ENCODE data around the gene CAMK1G. TPM values are rescaled to one million over a fixed set of nuclear protein-coding genes. Genes with fewer than 3 reads are reported as not detected.

Gene CAMK1G
- total RNA-seq, 1 experiment from 2014 or later = not detected

GRCh38 chr1:209651138-209651587, 67.6 kb downstream of the CAMK1G start:
- CTCF ChIA-PET = interaction anchor here (0.5 to 21.0 kb wide), 20 partner anchors 8 to 212 kb away, joined by 3 to 564 read pairs (median 10); partner anchors contain the start of gene G0S2

GRCh38 chr1:209652121-209652735, 68.7 kb downstream of the CAMK1G start, which contains the start of gene LAMB3:
Gene LAMB3 (minus strand): TSS chr1:209652425. CDS start chr1:209650944, 1,481 bp downstream.
- peak within 1 kb of the TSS; percentile 99 for H3K27ac Mint-ChIP-seq (ENCODE audit: low read depth, unreplicated experiment)
- CTCF ChIA-PET = interaction anchor here (0.5 to 21.0 kb wide), 28 partner anchors 8 to 1432 kb away, joined by 3 to 564 read pairs (median 8); partner anchors contain the start of genes G0S2 and IRF6
- BruUV-seq (replicated peaks) = no TSS peak
- H3K27me3 Mint-ChIP-seq (ENCODE audit: insufficient read depth, unreplicated experiment) = no peaks in the 10 kb centered on the region
- POLR2A ChIA-PET = interaction anchor here (0.6 to 18.4 kb wide), 39 partner anchors 9 to 1844 kb away, joined by 3 to 458 read pairs (median 6); partner anchors contain the start of genes C1orf74, G0S2, HSD11B1 and IRF6
- no peak for TF ChIP-seq CTCF (IDR thresholded peaks at IDR 0.05; ENCODE audit: unreplicated experiment)
- peak; percentile 91 for DNase-seq (ENCODE audit: unreplicated experiment)
- peaks cover 44% of the 10 kb centered on the region for H3K36me3 Mint-ChIP-seq (ENCODE audit: insufficient read depth, unreplicated experiment)
- intact Hi-C loops (cut with micrococcal nuclease) = loop anchor here (1.0 to 10.0 kb wide), 4 partner anchors 21 to 247 kb away; no protein-coding TSS in a partner anchor
- H3K4me3 Mint-ChIP-seq (ENCODE audit: unreplicated experiment) = peak within 1 kb of the TSS; percentile 83
- no peaks in the 10 kb centered on the region for H3K9me3 Mint-ChIP-seq (ENCODE audit: unreplicated experiment)
- H3K4me1 Mint-ChIP-seq (ENCODE audit: insufficient read depth, unreplicated experiment) = peaks cover 80% of the 10 kb centered on the region

More at GRCh38 chr1:209651138-209651587, 67.6 kb downstream of the CAMK1G start:
- intact Hi-C loops (cut with micrococcal nuclease) = loop anchor here (2.0 to 10.0 kb wide), 2 partner anchors 14 to 246 kb away; no protein-coding TSS in a partner anchor
- Mint-ChIP-seq H3K4me3 (ENCODE audit: unreplicated experiment) (peak overlapping the region; percentile 83), H3K27me3 (ENCODE audit: insufficient read depth, unreplicated experiment) (no peaks in the 10 kb centered on the region), H3K36me3 (ENCODE audit: insufficient read depth, unreplicated experiment) (peaks cover 49% of the 10 kb centered on the region), H3K27ac (ENCODE audit: low read depth, unreplicated experiment) (peak overlapping the region; percentile 99), H3K4me1 (ENCODE audit: insufficient read depth, unreplicated experiment) (peaks cover 80% of the 10 kb centered on the region), H3K9me3 (ENCODE audit: unreplicated experiment) (no peaks in the 10 kb centered on the region)
- DNase-seq (ENCODE audit: unreplicated experiment) = peak; percentile 99
- POLR2A ChIA-PET = interaction anchor here (0.6 to 18.4 kb wide), 18 partner anchors 8 to 220 kb away, joined by 3 to 458 read pairs (median 22); partner anchors contain the start of genes G0S2, IRF6 and UTP25
- TF ChIP-seq CTCF (IDR thresholded peaks at IDR 0.05; ENCODE audit: unreplicated experiment) = no peak
- no TSS peak for BruUV-seq (replicated peaks)

- intact Hi-C loops (cut with micrococcal nuclease) = loop anchor here (1.0 to 10.0 kb wide), 5 partner anchors 20 to 248 kb away; no protein-coding TSS in a partner anchor
- POLR2A ChIA-PET = interaction anchor here (0.5 to 18.4 kb wide), 45 partner anchors 9 to 1875 kb away, joined by 3 to 458 read pairs (median 5); partner anchors contain the start of genes C1orf74, G0S2, HSD11B1 and IRF6
- H3K4me3 Mint-ChIP-seq (ENCODE audit: unreplicated experiment) = peak overlapping the region; percentile 83
- H3K9me3 Mint-ChIP-seq (ENCODE audit: unreplicated experiment) = no peaks in the 10 kb centered on the region
- no peak for TF ChIP-seq CTCF (IDR thresholded peaks at IDR 0.05; ENCODE audit: unreplicated experiment)
- BruUV-seq (replicated peaks) = no TSS peak
- peak; percentile 100 for DNase-seq (ENCODE audit: unreplicated experiment)
- H3K27ac Mint-ChIP-seq (ENCODE audit: low read depth, unreplicated experiment) = peak overlapping the region; percentile 99
- H3K27me3 Mint-ChIP-seq (ENCODE audit: insufficient read depth, unreplicated experiment) = no peaks in the 10 kb centered on the region
- CTCF ChIA-PET = interaction anchor here (0.6 to 21.0 kb wide), 31 partner anchors 9 to 875 kb away, joined by 3 to 564 read pairs (median 6); partner anchors contain the start of genes G0S2, IRF6 and UTP25
- peaks cover 37% of the 10 kb centered on the region for H3K36me3 Mint-ChIP-seq (ENCODE audit: insufficient read depth, unreplicated experiment)
- H3K4me1 Mint-ChIP-seq (ENCODE audit: insufficient read depth, unreplicated experiment) = peaks cover 80% of the 10 kb centered on the region
Observed at GRCh38 chr1:209652873-209653401, 69.4 kb downstream of the CAMK1G start.
